SIG-M5 (cell line): ENCODE measurements around the gene RPL26.
"Not testable (repeated sequence)": the region's sequence is repeated elsewhere in the genome, so short reads cannot be mapped to it uniquely, and the experiment has no call there.

Source experiments
- DNase-seq: peaks from one replicate; lab custom pipeline; 2025; lab: John Stamatoyannopoulos, UW

RPL26 gene

GRCh38 chr17:8394497-8394896 lies 11.5 kb upstream of the RPL26 start:
- DNase-seq: not testable (repeated sequence)

DNA sequence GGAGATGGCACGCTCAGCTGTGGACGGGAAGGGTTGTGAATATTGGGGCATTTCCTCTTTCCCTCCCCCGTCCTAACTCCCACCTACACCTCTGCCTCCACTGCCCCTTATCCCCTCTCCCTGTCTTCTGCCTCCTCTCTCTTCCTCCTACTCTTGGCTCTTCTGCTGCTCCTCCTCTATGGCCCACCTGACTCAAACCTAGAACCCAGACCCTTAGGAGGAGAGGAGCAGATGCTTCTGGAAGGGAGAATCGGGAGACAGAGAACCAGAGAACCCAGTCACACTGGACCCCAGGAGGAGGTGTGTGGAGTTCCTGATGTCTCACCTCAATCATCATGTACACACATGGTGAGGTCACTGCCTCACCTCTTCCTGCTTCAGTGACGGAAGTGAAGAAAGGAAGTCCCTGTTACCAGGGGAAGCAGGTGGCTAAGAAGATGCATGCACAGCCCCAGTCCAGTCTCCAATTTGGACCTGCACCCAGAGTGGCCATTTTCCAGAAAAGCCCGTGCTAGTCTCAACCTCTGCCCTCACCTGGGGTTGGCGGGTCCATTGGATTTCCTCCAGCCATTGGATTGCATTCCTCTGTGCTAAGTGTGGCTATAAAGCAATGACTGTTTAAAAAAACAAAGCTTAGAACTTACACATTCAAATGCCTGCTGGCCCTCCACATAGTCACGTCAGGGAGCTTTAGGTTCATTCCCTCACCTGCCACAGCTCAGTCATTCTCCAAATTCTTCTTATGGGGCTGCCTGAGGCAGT lies 10.7 kb upstream of the RPL26 start:
- no peak for DNase-seq

- DNase-seq: no peak
These were observed 9.9 kb upstream of the RPL26 start for GRCh38 chr17:8392674-8393469.

GRCh38 chr17:8392274-8392673 lies 9.3 kb upstream of the RPL26 start:
- DNase-seq: no peak

DNA sequence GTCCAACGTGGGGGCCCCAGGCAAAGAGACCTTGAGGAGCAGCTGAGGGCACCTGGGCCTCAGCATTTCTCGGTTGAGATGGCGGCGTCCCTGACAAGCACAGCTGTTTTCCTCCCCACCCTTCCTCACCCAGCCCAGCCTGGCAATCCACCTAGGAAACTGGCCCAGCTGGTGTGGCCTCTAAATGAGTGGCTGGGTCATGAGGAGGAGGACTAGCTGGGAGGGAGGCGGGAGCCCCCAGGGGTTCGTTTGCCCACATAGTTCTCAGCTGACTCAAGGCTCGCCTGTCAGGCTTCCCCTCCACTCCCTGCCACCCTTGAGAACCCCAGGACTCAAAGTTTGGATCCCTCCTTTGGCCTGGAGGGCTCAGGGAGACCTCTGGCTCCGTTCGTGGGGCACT lies 8.7 kb upstream of the RPL26 start:
- no peak for DNase-seq

DNA sequence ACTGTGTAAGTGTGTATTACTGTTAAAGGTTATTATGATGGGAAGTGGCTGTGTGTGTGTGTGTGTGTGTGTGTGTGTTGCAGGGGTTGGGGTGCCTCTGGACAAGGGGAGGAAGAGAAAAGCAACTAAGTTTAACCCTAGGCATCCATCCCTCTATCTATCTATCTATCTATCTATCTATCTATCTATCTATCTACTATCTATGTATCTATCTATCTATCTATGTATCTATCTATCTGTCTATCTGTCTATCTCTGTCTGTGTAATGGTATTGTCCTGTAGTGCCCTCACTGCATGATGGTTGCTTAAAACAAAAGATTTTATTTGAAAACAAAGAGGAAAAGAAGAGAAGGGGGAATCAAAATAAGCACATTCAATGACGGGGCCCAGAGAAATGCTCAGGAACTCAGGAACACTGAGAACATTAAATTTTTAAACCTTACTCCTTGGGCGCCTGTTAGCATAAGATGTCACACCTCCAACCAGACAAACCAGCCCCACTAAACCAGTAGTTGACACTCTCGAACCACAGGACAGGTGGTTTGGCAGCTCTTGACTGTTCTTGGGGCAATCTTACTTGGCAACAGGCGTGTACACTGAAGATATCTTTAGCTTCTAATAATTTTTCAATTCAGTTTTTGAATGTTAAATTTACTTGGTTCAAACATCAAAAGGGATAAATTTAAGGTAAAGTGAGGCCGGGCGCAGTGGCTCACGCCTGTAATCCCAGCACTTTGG lies 5.1 kb upstream of the RPL26 start:
- DNase-seq: no peak

DNA sequence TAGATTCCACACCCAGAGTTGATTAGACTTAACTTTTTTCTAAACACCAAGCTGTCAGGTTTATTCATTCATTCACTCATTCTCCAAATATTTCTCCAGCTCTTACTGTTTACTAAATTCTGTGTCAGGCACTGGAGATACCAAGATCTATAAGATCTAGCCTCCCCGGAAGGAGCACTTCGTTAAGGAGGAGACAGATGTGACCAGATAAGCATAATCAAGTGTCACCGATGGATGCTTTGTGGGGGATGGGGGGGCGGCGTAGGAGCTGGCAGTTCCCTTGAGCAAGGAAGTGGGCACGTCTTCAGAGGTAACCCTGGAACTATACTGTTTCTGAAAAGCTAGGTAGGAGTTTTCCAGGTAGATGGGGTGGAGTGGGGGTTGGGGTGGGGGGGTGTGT lies 3.8 kb upstream of the RPL26 start:
- no peak for DNase-seq

DNA sequence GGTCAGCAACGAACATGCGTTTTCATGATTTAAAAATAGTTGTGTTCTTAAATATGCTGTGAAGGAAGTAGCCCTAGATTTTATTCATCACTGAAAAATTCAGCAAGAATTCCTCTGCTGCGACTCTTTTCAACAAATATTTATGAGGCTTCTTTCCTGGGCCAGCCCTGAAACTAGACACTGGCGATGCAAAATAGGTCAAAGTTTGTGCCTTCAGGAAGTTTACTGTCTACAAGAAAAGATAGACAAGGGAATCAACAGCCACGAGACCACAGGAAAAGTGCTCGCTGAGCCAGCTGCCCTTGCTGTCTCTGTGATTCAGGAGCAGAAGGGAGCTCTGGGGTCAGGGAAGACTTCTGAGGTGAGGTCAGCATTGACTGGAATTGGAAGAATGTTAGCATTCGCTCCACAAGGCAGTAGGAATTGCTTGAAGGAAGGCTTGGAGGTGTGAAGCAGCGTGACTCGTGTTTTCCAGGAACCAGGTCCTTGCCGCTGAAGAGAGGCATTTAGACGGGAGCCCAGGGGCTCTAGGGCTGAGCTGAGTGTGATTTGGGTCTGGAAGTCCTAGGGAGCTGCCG lies 1.9 kb upstream of the RPL26 start:
- no peak for DNase-seq

DNA sequence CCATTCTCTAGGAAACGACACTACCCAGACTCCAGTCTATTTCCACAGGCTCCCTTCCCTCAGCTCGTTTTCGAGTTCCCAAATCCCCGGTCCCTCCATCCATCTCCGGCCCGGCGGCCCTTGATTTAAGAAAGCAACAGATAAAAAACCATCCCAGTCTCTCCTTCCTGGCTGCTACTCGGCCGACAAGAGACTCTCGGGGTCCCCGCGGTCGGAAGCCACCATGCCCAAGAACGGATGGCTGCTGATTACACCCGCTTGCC lies 182 bp downstream of the RPL26 start:
- DNase-seq: no peak

- no peak for DNase-seq
These were observed 727 bp downstream of the RPL26 start for GRCh38 chr17:8382052-8382879.

DNA sequence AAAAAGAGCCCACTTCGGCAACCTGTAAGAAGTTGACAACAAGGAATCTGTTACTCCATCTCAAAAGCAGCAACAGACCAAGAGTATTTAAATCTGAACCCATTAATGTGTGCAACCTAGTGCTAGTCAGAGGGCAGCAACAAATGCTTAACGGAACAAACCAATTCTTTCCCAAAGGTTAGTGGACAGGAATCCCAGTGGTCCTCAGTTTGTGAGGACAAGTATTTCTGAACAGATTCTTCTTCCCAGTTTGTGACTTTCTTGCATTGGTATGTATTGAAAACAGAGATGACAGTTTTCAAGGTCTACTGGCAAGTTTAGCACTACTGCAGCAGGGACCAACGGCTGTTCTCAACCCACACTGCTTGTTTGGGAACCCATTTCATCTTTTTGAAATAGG lies 2.9 kb downstream of the RPL26 start:
- no peak for DNase-seq

DNA sequence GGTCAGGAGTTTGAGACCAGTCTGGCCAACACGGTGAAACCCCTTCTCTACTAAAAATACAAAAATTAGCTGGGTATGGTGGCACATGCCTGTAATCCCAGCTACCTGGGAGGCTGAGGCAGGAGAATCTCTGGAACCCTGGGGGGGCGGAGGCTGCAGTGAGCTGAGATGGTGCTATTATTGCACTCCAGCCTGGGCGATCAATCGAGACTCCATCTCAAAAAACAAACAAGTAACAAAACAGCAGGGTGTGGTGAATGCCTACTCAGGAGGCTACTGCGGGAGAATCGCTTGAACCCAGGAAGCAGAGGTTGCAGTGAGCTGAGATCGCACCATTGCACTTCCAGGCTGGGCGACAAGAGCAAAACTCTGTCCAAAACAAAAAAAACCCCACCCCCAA lies 4.9 kb downstream of the RPL26 start:
- DNase-seq: not testable (repeated sequence)

- DNase-seq: no peak
These were observed 5.6 kb downstream of the RPL26 start for GRCh38 chr17:8377422-8377821.

DNA sequence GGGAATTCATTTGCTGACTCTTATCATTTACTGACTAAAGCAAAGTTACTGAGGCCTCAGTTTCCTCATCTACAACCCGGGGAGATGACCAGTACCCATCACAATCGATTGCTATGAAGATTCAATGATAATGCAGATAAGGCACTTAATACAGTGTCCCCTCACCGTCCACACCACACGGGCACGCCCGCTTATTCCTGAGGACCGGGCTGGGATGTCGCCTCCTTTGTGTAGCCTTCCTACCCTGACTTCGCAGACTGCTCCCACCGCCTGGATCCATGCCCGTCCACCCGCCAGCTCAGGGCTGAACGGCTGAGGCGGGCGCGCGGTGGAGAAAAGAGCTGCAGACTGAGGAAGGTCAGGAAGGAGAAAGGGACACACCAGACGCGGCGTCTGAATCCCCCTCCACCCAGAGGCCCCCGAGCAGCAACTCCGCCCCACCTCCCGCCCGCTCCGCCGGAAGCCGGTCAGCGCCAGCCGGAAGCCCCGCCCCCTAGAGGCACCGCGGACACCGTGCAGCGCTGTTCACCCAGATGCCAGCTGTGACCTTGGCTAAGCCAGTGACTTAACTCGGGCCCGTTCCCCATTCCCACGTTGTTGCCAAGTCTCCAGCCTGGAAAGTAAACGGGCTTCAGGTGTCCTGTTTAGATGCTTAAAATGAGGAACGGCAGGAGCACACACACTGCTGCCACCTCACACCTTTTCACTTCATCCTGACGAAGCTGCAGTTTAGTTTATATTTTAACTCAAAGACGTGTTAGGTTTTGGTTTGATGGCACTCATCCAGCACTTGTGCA lies 6.5 kb downstream of the RPL26 start, which contains the start of gene KRABD2:
Gene KRABD2 (minus strand): TSS at position 434 of the 797 bp plus-strand sequence.
- DNase-seq: no peak

GRCh38 chr17:8375738-8376259 lies 7.2 kb downstream of the RPL26 start:
- DNase-seq: no peak

- not testable (repeated sequence) for DNase-seq
These were observed 9.1 kb downstream of the RPL26 start for GRCh38 chr17:8373856-8374255.

DNA sequence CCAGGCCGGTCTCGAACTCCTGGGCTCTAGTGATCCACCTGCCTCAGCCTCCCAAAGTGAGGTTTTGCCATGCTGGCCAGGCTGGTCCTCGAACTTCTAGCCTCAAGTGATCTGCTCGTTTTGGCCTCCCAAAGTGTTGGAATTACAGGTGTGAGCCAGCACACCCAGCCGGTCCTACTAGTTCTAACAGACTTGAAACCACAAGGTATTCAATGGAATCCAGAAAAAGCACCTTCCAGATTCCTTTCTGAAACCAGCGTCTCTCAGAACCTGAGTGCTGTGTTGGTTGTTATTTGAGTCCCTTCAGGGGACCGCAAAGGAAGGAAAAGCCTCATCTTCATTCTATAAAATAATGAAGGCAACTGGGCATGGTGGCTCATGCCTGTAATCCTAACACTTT lies 10.6 kb downstream of the RPL26 start:
- no peak for DNase-seq

- DNase-seq: no peak
These were observed 11.2 kb downstream of the RPL26 start for GRCh38 chr17:8371786-8372185.

- DNase-seq: no peak
These were observed 13.0 kb downstream of the RPL26 start for GRCh38 chr17:8369944-8370343.

GRCh38 chr17:8368193-8368592 lies 14.8 kb downstream of the RPL26 start:
- DNase-seq: no peak

- DNase-seq: no peak
These were observed 16.8 kb downstream of the RPL26 start for GRCh38 chr17:8366231-8366630.
